ENCODE results near the gene MGAT4B. TPM values are rescaled to one million over a fixed set of nuclear protein-coding genes. Genes with fewer than 3 reads are reported as not detected.

Gene MGAT4B
- total and polyA plus RNA-seq, 2 of the 4 experiments (the other 2 are of a cell fraction): 73.7 to 155 TPM

- Histone ChIP-seq H3K4ac (ENCODE audit: low read depth, low read length) (no peak overlapping the region), H4K20me1 (ENCODE audit: insufficient read depth, low read length) (peaks cover 52% of the 10 kb centered on the region), H3K9me3 (ENCODE audit: control insufficient read depth, insufficient read depth, low read length) (no peaks in the 10 kb centered on the region), H3K23ac (ENCODE audit: low read depth, low read length) (no peak overlapping the region), H4K8ac (ENCODE audit: low read depth in 2 of 2, low read length in 2 of 2) (no peak overlapping the region), H4K91ac (ENCODE audit: insufficient read depth, low read depth, low read length) (no peak overlapping the region), H3K4me2 (ENCODE audit: low read depth, low read length) (no peak overlapping the region), H2AK5ac (ENCODE audit: low read depth, low read length) (no peak overlapping the region), H4K5ac (ENCODE audit: low read depth, low read length) (no peak overlapping the region), H3K4me3 (ENCODE audit: insufficient read depth, low read depth, low read length) (no peak overlapping the region), H3K79me1 (ENCODE audit: low read depth in 1 of 2, low read length in 2 of 2) (peaks cover 26 to 56% of the 10 kb centered on the region in 2 experiments), H3K36me3 (ENCODE audit: control insufficient read depth, insufficient read depth, low read length) (peaks cover 53% of the 10 kb centered on the region), H3K27ac (ENCODE audit: insufficient read depth, low read length) (no peak overlapping the region), H3K18ac (ENCODE audit: low read depth, low read length) (no peak overlapping the region), H3K56ac (ENCODE audit: extremely low read depth, insufficient read depth, low read length) (no peak overlapping the region), H3K27me3 (ENCODE audit: control insufficient read depth, insufficient read depth, low read length) (no peaks in the 10 kb centered on the region), H3K4me1 (ENCODE audit: control insufficient read depth, insufficient read depth, low read length) (peaks cover 23% of the 10 kb centered on the region), H3K14ac (replicated peaks; ENCODE audit: low read depth, low read length) (no peak overlapping the region), H2BK120ac (ENCODE audit: low read depth, low read length) (no peak overlapping the region), H3K9ac (ENCODE audit: low read depth, low read length) (no peak overlapping the region), H2BK5ac (ENCODE audit: low read depth, low read length, poor library complexity, severe bottlenecking) (no peak overlapping the region), H3K9me1 (ENCODE audit: insufficient read depth, low read length) (0 out of 2 replicates have a peak, but pooled peaks cover 2% of the 10 kb centered on the region), H2AK9ac (replicated peaks; ENCODE audit: low read depth, low read length, poor library complexity) (peak overlapping the region; percentile 67), H2AFZ (replicated peaks; ENCODE audit: low read length, poor library complexity) (no peak overlapping the region), H2BK15ac (ENCODE audit: low read depth, low read length) (no peak overlapping the region), H2BK20ac (ENCODE audit: low read depth, low read length) (no peak overlapping the region)
- ATAC-seq (ENCODE audit: low read depth) (no peak), DNase-seq (no peak)
- CTCF ChIA-PET: no interaction called here
- WGBS, 2 experiments (ENCODE audit: extremely low coverage in 2 of 2, insufficient read length in 1 of 2): 80% methylated on average over 1 of the region's 12 CpGs; no CpG with 5 or more reads in 1 of the 2 experiments
- dilution Hi-C loops (cut with HindIII; ENCODE audit: low sequenced_read_pairs, unreplicated experiment): no loop called here
- POLR2A ChIA-PET (ENCODE audit: unreplicated experiment): no interaction called here
- BruUV-seq (replicated peaks): no TSS peak
- in situ Hi-C loops (cut with MboI; ENCODE audit: low sequenced_read_pairs): no loop called here
- TF ChIP-seq CTCF (conservative IDR thresholded peaks at IDR 0.05; ENCODE audit: low read depth, low read length) (no peak), NFE2L2 (IDR thresholded peaks at IDR 0.05; ENCODE audit: low read depth, low read length) (no peak), MAZ (IDR thresholded peaks at IDR 0.05; ENCODE audit: borderline replicate concordance, low read depth, low read length) (no peak), CEBPB (IDR thresholded peaks at IDR 0.05; ENCODE audit: low read depth, low read length) (no peak)
- intact Hi-C loops (cut with micrococcal nuclease): loop anchor here (5.0 kb wide), 1 partner anchor 107 kb away; the partner anchor contains the start of gene TBC1D9B
Measured at GRCh38 chr5:179800696-179801201, 5.9 kb downstream of the MGAT4B start.

Measured in IMR-90 (cell line).